ENCODE data around the gene RHOD. TPM values are rescaled to one million over a fixed set of nuclear protein-coding genes. Genes with fewer than 3 reads are reported as not detected.
A peak's percentile ranks its signal among the peaks of the same experiment; 100 is the strongest.

Gene RHOD
- total and polyA plus RNA-seq, 2 donors (not counting 3 experiments of a cell fraction or from before 2014, with no cell fraction given) = 10.6 to 17.9 TPM

DNA sequence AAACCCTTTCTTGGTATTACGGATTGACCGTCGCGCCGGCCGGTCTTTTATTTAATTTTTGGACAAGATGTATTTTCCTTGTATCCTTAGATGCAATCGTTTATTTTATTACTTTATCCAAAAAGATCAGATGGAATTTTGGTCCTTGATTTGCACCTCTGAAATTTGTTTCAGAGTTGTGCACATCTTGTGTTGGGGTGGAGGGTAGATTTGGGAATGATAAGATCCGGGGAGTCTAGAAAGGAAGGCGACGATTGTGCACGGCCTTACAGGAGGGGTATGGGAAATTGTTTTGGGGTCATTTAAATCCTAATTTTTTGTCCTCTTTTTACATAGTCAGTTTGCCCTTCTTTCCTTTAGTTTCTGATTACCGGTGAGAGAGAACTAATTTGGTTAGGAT lies 63.8 kb downstream of the RHOD start:
- H4K20me1 ChIP-seq (replicated peaks; ENCODE audit: control insufficient read depth, extremely low read depth, insufficient read depth, low read length) = peaks cover 2% of the 10 kb centered on the region
- H3K36me3 ChIP-seq (ENCODE audit: control insufficient read depth in 2 of 2, extremely low read depth in 1 of 2, insufficient read depth in 2 of 2, low read length in 2 of 2) = no peaks in the 10 kb centered on the region
- H2AFZ ChIP-seq (ENCODE audit: low read depth, low read length) = no peak overlapping the region
- CTCF ChIA-PET = interaction anchor here (1.4 kb wide), 1 partner anchor 44 kb away, joined by 4 read pairs; no protein-coding TSS in a partner anchor
- POLR2A ChIA-PET = no interaction called here
- H3K9me1 ChIP-seq (replicated peaks; ENCODE audit: control insufficient read depth, extremely low read depth, insufficient read depth, low read length) = no peaks in the 10 kb centered on the region
- FAIRE-seq = no peak
- BruUV-seq (replicated peaks) = no TSS peak
- intact Hi-C loops (cut with micrococcal nuclease) (no loop called here), dilution Hi-C loops (cut with MboI; ENCODE audit: extremely low pct_ligation_motif_present, low sequenced_read_pairs) (no loop called here)
- peak overlapping the region; percentile 90 for H3K9ac ChIP-seq (replicated peaks; ENCODE audit: extremely low read depth, insufficient read depth, low read length)
- peaks cover 21% of the 10 kb centered on the region for H3K4me1 ChIP-seq (ENCODE audit: control insufficient read depth, extremely low read depth, insufficient read depth, low read length)
- peaks cover 63% of the 10 kb centered on the region for H3K79me2 ChIP-seq (ENCODE audit: control insufficient read depth, insufficient read depth, low read length)
- peak; percentile 59 for TF ChIP-seq GATA2 (IDR thresholded peaks at IDR 0.05; ENCODE audit: insufficient read depth, insufficient read length, low read depth, low read length)
- no peak for TF ChIP-seq JUN (IDR thresholded peaks at IDR 0.05; ENCODE audit: borderline replicate concordance, insufficient read depth, insufficient read length, low read depth)
- no peak for TF ChIP-seq CTCF (IDR thresholded peaks at IDR 0.05; ENCODE audit: extremely low read depth in 1 of 2, insufficient read depth in 1 of 2, low read depth in 1 of 2, low read length in 2 of 2)
- peak overlapping the region; percentile 83 to 96 (median 96) for H3K4me3 ChIP-seq (replicated peaks in 1 of 3; ENCODE audit: insufficient read depth in 1 of 3, low read depth in 1 of 3, low read length in 3 of 3)
- H3K27me3 ChIP-seq (ENCODE audit: control insufficient read depth in 2 of 2, insufficient read depth in 2 of 2, low read length in 2 of 2) = no peaks in the 10 kb centered on the region
- H3K27ac ChIP-seq (ENCODE audit: insufficient read depth, low read depth, low read length) = peak overlapping the region; percentile 36
- DNase-seq (ENCODE audit: low read depth, low spot score) = peak; percentile 15
- no peaks in the 10 kb centered on the region for H3K9me3 ChIP-seq (replicated peaks; ENCODE audit: control insufficient read depth, insufficient read depth, low read length)
- peak overlapping the region; percentile 98 for H3K4me2 ChIP-seq (ENCODE audit: insufficient read depth, low read length)

DNA sequence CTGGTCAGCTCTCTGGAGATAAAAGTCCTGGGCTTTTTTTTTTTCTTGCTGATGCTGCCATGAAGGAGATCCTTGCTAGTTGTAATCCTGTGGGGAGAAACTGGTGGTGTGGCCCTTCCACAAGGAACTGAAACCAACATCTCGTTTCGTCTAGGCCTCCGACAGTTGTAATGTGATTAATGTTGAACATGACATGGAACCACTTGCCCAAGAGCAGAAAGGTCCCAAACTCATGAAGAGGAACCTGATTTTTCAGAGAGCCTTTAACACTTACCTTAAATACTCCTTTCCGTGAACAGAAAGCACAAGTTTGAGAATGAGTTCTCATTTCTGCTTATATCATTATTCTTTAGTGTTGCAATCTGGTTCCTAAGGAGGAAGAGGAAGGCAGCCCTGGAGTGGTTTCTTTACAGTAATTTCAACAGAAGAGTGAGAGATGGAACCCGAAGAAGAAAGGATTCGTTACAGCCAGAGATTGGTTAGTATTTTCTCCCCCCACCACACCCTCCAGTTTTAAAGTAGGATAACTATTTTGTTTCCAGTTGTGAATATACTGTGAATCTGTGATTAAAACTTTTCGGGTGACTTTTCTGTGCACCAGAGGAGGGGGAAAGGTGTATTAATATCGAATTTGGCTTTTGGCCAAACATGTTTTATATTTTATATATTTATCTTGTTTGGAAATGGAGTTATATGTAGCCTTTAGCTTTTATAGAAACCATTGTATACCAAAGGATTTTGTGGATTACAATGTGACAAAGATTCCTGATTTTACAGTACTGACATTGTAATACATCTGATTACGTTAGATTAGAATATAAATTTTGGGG lies 64.4 kb downstream of the RHOD start:
- BruUV-seq (replicated peaks) = no TSS peak
- POLR2A ChIA-PET = no interaction called here
- Histone ChIP-seq H3K9ac (replicated peaks; ENCODE audit: extremely low read depth, insufficient read depth, low read length) (peak overlapping the region; percentile 90), H3K9me3 (replicated peaks; ENCODE audit: control insufficient read depth, insufficient read depth, low read length) (no peaks in the 10 kb centered on the region), H3K4me3 (replicated peaks in 1 of 3; ENCODE audit: insufficient read depth in 1 of 3, low read depth in 1 of 3, low read length in 3 of 3) (peak overlapping the region; percentile 83 to 96 (median 96)), H3K36me3 (ENCODE audit: control insufficient read depth in 2 of 2, extremely low read depth in 1 of 2, insufficient read depth in 2 of 2, low read length in 2 of 2) (no peaks in the 10 kb centered on the region), H3K79me2 (ENCODE audit: control insufficient read depth, insufficient read depth, low read length) (peaks cover 69% of the 10 kb centered on the region), H4K20me1 (replicated peaks; ENCODE audit: control insufficient read depth, extremely low read depth, insufficient read depth, low read length) (peaks cover 2% of the 10 kb centered on the region), H3K9me1 (replicated peaks; ENCODE audit: control insufficient read depth, extremely low read depth, insufficient read depth, low read length) (no peaks in the 10 kb centered on the region), H3K27ac (ENCODE audit: insufficient read depth, low read depth, low read length) (peak overlapping the region; percentile 36), H3K27me3 (ENCODE audit: control insufficient read depth in 2 of 2, insufficient read depth in 2 of 2, low read length in 2 of 2) (no peaks in the 10 kb centered on the region), H3K4me2 (ENCODE audit: insufficient read depth, low read length) (peak overlapping the region; percentile 98), H3K4me1 (ENCODE audit: control insufficient read depth, extremely low read depth, insufficient read depth, low read length) (peaks cover 21% of the 10 kb centered on the region), H2AFZ (ENCODE audit: low read depth, low read length) (no peak overlapping the region)
- CTCF ChIA-PET = interaction anchor here (0.9 kb wide), 1 partner anchor 40 kb away, joined by 3 read pairs; no protein-coding TSS in a partner anchor
- FAIRE-seq = peak; percentile 37
- intact Hi-C loops (cut with micrococcal nuclease) = no loop called here
- peak; percentile 57 for DNase-seq (ENCODE audit: low read depth, low spot score)
- TF ChIP-seq, protein P1, sequence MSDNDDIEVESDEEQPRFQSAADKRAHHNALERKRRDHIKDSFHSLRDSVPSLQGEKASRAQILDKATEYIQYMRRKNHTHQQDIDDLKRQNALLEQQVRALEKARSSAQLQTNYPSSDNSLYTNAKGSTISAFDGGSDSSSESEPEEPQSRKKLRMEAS (IDR thresholded peaks at IDR 0.05; ENCODE audit: insufficient read depth, insufficient read length) = no peak
- TF ChIP-seq POLR2AphosphoS5 (IDR thresholded peaks at IDR 0.05; ENCODE audit: insufficient read depth, low read depth, low read length) = no peak
- no peak for TF ChIP-seq MYC (IDR thresholded peaks at IDR 0.05; ENCODE audit: low read depth, low read length)
- dilution Hi-C loops (cut with MboI; ENCODE audit: extremely low pct_ligation_motif_present, low sequenced_read_pairs) = no loop called here
